Measurements from ENCODE around the gene GALNT16. TPM values are rescaled to one million over a fixed set of nuclear protein-coding genes. Genes with fewer than 3 reads are reported as not detected.
A peak's percentile ranks its signal among the peaks of the same experiment; 100 is the strongest.

GALNT16 gene
- total RNA-seq, 1 donor from 2014 or later = 36.7 TPM

DNA sequence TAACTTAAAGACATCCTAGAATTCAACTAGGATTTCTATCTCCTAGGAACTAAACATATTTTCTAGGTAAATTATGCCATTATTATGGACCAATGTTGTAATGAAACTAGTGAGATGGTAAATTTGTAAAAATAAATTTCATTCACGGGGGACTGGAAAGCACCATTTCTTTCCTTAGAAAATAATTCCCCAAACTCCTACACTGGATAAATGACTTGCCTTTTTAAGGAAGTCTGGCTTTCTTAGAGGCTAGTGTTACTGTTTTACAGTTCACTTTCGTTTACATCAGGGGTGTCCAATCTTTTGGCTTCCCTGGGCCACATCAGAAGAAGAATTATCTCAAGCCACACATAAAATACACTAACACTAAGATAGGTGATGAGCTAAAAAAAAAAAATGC is 141.9 kb downstream of the GALNT16 start:
- Mint-ChIP-seq H3K9me3 (ENCODE audit: low read depth) (no peaks in the 10 kb centered on the region), H3K27ac (ENCODE audit: unreplicated experiment) (peak overlapping the region; percentile 58), H3K4me1 (ENCODE audit: low read depth) (peaks cover 42% of the 10 kb centered on the region), H3K36me3 (ENCODE audit: low read depth) (no peaks in the 10 kb centered on the region), H3K27me3 (ENCODE audit: low read depth) (no peaks in the 10 kb centered on the region), H3K4me3 (ENCODE audit: unreplicated experiment) (peak overlapping the region; percentile 90)
- TF ChIP-seq, protein P1, sequence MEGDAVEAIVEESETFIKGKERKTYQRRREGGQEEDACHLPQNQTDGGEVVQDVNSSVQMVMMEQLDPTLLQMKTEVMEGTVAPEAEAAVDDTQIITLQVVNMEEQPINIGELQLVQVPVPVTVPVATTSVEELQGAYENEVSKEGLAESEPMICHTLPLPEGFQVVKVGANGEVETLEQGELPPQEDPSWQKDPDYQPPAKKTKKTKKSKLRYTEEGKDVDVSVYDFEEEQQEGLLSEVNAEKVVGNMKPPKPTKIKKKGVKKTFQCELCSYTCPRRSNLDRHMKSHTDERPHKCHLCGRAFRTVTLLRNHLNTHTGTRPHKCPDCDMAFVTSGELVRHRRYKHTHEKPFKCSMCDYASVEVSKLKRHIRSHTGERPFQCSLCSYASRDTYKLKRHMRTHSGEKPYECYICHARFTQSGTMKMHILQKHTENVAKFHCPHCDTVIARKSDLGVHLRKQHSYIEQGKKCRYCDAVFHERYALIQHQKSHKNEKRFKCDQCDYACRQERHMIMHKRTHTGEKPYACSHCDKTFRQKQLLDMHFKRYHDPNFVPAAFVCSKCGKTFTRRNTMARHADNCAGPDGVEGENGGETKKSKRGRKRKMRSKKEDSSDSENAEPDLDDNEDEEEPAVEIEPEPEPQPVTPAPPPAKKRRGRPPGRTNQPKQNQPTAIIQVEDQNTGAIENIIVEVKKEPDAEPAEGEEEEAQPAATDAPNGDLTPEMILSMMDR (IDR thresholded peaks at IDR 0.05) = no peak
- DNase-seq (ENCODE audit: low spot score) = no peak

DNA sequence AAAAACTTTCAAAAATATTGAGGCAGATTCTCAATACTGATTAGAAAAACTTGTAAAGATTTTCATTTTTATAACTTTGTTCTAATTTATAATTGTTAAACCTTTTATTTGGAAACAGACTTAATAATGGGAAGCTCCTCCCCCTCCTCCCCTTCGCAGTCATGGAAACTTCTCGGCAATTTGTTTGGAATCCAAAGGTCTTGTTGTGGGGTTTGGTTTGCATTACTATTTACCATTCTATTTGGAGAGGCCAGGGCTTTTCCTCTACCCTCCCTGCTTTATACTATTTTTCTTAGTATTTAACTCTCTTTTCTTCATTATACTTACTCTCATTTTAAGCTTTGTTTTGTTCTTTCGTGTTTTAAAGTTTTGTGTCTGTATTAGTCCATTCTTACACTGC is 144.5 kb downstream of the GALNT16 start:
- peaks cover 31% of the 10 kb centered on the region for H3K4me1 Mint-ChIP-seq (ENCODE audit: low read depth)
- TF ChIP-seq, protein P1 (IDR thresholded peaks at IDR 0.05) = no peak
- H3K9me3 Mint-ChIP-seq (ENCODE audit: low read depth) = no peaks in the 10 kb centered on the region
- H3K27me3 Mint-ChIP-seq (ENCODE audit: low read depth) = no peaks in the 10 kb centered on the region
- H3K27ac Mint-ChIP-seq (ENCODE audit: unreplicated experiment) = no peak overlapping the region
- no peak overlapping the region for H3K4me3 Mint-ChIP-seq (ENCODE audit: unreplicated experiment)
- no peak for DNase-seq (ENCODE audit: low spot score)
- peaks cover 2% of the 10 kb centered on the region for H3K36me3 Mint-ChIP-seq (ENCODE audit: low read depth)

DNA sequence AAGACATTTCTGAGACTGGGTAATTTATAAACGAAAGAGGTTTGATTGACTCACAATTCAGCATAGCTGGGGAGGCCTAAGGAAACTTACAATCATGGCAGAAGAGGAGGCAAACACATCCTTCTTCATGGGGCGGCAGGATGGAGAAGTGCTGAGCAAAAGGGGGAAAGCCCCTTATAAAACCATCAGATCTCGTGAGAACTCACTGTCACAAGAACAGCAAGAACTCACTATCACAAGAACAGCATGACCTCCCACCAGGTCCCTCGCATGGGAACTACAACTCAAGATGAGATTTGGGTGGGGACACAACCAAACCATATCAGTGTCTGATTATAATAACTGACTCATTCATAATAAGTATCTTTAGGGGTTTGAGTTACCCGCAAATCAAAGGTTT is 144.9 kb downstream of the GALNT16 start:
- peaks cover 26% of the 10 kb centered on the region for H3K4me1 Mint-ChIP-seq (ENCODE audit: low read depth)
- DNase-seq (ENCODE audit: low spot score) = no peak
- H3K27me3 Mint-ChIP-seq (ENCODE audit: low read depth) = no peaks in the 10 kb centered on the region
- H3K27ac Mint-ChIP-seq (ENCODE audit: unreplicated experiment) = no peak overlapping the region
- peaks cover 2% of the 10 kb centered on the region for H3K36me3 Mint-ChIP-seq (ENCODE audit: low read depth)
- TF ChIP-seq, protein P1 (IDR thresholded peaks at IDR 0.05) = no peak
- H3K4me3 Mint-ChIP-seq (ENCODE audit: unreplicated experiment) = no peak overlapping the region
- no peaks in the 10 kb centered on the region for H3K9me3 Mint-ChIP-seq (ENCODE audit: low read depth)

DNA sequence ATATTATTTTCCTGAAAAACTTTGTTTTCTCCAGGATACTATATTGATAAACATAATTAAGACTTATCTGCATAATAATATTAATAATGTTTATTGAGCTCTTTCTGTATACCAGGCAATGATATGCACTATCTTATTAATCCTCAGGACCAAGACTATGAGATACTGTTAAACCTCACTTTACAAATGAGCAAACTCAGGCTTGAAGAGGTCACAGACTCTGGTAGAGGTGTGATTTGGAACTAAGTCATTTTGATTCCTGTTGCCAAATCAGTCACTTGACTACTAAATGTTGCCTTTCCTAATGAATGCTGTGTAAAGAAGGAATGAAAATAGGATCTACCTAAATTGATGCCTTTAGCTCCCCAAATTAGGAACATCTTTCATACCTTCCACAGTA is 145.8 kb downstream of the GALNT16 start:
- Mint-ChIP-seq H3K36me3 (ENCODE audit: low read depth) (peaks cover 2% of the 10 kb centered on the region), H3K4me1 (ENCODE audit: low read depth) (peaks cover 18% of the 10 kb centered on the region), H3K27me3 (ENCODE audit: low read depth) (no peaks in the 10 kb centered on the region), H3K4me3 (ENCODE audit: unreplicated experiment) (no peak overlapping the region), H3K9me3 (ENCODE audit: low read depth) (no peaks in the 10 kb centered on the region), H3K27ac (ENCODE audit: unreplicated experiment) (no peak overlapping the region)
- TF ChIP-seq, protein P1 (IDR thresholded peaks at IDR 0.05) = no peak
- DNase-seq (ENCODE audit: low spot score) = no peak

Other genes with a start within 250 kb of the GALNT16 start
- gene DCAF5, start 107.0 kb upstream of the GALNT16 start, total RNA-seq = 48.1 to 56.9 TPM (median 48.3 TPM) in 3 replicates
- gene EXD2, start 68.7 kb upstream of the GALNT16 start, total RNA-seq = 25.3 to 28.3 TPM (median 27.0 TPM) in 3 replicates
- 140 to 205 TPM (median 158 TPM) in 3 replicates for gene ERH, start 138.1 kb downstream of the GALNT16 start, total RNA-seq
- gene SLC39A9, start 138.5 kb downstream of the GALNT16 start, total RNA-seq = 78.9 to 94.5 TPM (median 81.3 TPM) in 3 replicates
- 0.08 to 0.15 TPM (median 0.10 TPM) in 3 replicates for gene PLEKHD1, start 224.6 kb downstream of the GALNT16 start, total RNA-seq

Data from chondrocyte (in vitro differentiated cells).